ENCODE results near the gene NUP50.

DNA sequence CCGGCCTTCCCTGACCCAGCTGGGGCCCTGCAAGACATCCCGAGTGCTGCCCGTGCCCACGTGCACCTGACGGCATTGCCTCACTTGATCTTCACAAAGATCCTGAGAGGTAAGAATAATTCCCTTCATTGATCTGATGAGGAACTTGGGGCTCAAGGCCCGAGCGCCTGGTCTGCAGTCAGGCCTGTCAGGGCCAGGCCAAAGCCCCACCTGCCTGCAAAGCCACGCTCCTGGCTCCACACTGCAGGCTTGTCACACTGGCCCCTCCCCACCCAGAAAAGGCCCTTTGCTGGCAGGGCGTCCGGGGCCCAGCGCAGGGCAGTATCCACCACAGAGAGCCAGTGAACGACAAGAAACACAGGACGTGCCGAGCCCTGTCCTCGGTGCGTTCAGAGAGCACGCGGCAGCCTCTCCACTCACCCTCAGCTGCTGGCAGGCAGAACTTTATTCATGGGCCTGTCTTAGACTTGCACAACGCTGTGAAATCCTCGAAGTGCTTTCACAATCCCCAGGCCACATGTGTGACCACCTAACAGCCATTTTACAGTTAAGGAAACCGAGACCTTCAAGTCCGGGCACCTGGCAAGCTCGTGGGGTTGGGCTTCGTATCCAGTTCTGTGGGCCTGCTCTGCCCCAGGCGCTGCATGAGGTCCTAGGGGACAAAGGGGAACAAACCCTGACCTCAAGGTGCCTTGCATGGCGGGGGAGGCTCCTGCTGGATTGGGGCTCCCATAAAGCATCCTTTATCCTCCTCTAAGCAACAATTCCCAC, 62.2 kb downstream of the NUP50 start:
- TF ChIP-seq CTCF (conservative IDR thresholded peaks at IDR 0.05 in 1 of 2, IDR thresholded peaks at IDR 0.05 in 1 of 2; ENCODE audit: extremely low read depth in 1 of 2, insufficient read depth in 1 of 2, low read depth in 1 of 2, low read length in 2 of 2) (no peak), EZH2 (IDR thresholded peaks at IDR 0.05; ENCODE audit: borderline replicate concordance, low read length) (no peak)
